ENCODE measurements around the gene PYY. TPM values are rescaled to one million over a fixed set of nuclear protein-coding genes. Genes with fewer than 3 reads are reported as not detected.

The PYY gene
- total RNA-seq, 1 donor from 2014 or later: not detected

- no peaks in the 10 kb centered on the region for H3K9me3 Mint-ChIP-seq
- H3K27ac Mint-ChIP-seq: no peak overlapping the region
- intact Hi-C loops (cut with micrococcal nuclease): no loop called here
- ChIA-PET CTCF (no interaction called here), POLR2A (no interaction called here)
- peaks cover 6% of the 10 kb centered on the region for H3K4me1 Mint-ChIP-seq
- peaks cover 52% of the 10 kb centered on the region for H3K27me3 Mint-ChIP-seq
- TF ChIP-seq, protein P1, sequence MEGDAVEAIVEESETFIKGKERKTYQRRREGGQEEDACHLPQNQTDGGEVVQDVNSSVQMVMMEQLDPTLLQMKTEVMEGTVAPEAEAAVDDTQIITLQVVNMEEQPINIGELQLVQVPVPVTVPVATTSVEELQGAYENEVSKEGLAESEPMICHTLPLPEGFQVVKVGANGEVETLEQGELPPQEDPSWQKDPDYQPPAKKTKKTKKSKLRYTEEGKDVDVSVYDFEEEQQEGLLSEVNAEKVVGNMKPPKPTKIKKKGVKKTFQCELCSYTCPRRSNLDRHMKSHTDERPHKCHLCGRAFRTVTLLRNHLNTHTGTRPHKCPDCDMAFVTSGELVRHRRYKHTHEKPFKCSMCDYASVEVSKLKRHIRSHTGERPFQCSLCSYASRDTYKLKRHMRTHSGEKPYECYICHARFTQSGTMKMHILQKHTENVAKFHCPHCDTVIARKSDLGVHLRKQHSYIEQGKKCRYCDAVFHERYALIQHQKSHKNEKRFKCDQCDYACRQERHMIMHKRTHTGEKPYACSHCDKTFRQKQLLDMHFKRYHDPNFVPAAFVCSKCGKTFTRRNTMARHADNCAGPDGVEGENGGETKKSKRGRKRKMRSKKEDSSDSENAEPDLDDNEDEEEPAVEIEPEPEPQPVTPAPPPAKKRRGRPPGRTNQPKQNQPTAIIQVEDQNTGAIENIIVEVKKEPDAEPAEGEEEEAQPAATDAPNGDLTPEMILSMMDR (IDR thresholded peaks at IDR 0.05): no peak
- H3K4me3 Mint-ChIP-seq: no peak overlapping the region
- no peaks in the 10 kb centered on the region for H3K36me3 Mint-ChIP-seq (ENCODE audit: low read depth)
- ATAC-seq (ENCODE audit: low read depth) (no peak), DNase-seq (no peak)
These were observed 3.2 kb downstream of the PYY start for GRCh38 chr17:43950554-43950953.

DNA sequence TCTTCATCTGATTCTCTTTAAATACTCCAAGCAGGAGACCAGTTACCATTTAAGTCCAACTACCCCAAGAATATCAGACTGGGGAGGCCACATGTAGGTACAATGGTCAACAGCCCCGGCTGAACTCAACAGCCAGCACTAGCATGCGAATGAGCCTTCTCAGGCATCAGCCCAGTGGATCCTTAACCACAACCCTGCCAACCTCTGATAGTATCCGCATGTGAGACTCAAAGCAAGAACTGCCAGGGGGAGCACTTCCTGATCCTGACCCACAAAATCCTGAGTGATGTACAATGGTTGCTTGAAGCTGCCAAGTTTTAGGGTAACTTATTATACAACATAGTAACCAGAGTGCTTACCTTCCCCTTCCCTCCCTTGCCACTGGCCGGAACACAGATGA is 4.0 kb downstream of the PYY start:
- no peak for DNase-seq
- Mint-ChIP-seq H3K4me1 (peaks cover 6% of the 10 kb centered on the region), H3K9me3 (no peaks in the 10 kb centered on the region), H3K27me3 (peaks cover 50% of the 10 kb centered on the region), H3K36me3 (ENCODE audit: low read depth) (no peaks in the 10 kb centered on the region), H3K27ac (no peak overlapping the region), H3K4me3 (no peak overlapping the region)
- intact Hi-C loops (cut with micrococcal nuclease): no loop called here
- TF ChIP-seq, protein P1 (IDR thresholded peaks at IDR 0.05): no peak
- no peak for ATAC-seq (ENCODE audit: low read depth)
- ChIA-PET CTCF (no interaction called here), POLR2A (no interaction called here)

DNA sequence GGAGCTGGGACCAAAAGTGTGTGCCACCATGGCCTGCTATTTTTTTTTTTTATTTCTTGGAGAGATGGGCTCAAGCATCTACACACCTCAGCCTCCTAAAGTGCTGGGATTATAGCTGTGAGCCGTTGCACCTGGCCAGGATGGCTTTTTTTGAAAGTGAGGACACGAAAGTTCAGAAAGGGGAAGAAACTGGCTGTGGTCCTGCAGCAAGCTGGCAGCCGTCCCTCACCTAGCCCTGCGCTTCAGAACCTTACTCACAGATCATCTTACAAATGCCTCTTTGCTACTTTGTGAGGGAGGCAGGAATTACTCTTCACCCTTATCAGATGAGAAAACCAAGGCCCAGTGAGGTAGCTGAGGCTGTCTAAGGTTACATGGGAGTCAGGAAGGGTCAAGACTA is 7.0 kb downstream of the PYY start:
- Mint-ChIP-seq H3K27me3 (peaks cover 34% of the 10 kb centered on the region), H3K9me3 (no peaks in the 10 kb centered on the region), H3K4me1 (no peaks in the 10 kb centered on the region), H3K4me3 (no peak overlapping the region), H3K36me3 (ENCODE audit: low read depth) (no peaks in the 10 kb centered on the region), H3K27ac (no peak overlapping the region)
- ATAC-seq (ENCODE audit: low read depth) (no peak), DNase-seq (no peak)
- ChIA-PET CTCF (interaction anchor here (0.8 kb wide), 1 partner anchor 222 kb away, joined by 3 read pairs; no protein-coding TSS in a partner anchor), POLR2A (no interaction called here)
- intact Hi-C loops (cut with micrococcal nuclease): no loop called here
- TF ChIP-seq, protein P1 (IDR thresholded peaks at IDR 0.05): no peak

DNA sequence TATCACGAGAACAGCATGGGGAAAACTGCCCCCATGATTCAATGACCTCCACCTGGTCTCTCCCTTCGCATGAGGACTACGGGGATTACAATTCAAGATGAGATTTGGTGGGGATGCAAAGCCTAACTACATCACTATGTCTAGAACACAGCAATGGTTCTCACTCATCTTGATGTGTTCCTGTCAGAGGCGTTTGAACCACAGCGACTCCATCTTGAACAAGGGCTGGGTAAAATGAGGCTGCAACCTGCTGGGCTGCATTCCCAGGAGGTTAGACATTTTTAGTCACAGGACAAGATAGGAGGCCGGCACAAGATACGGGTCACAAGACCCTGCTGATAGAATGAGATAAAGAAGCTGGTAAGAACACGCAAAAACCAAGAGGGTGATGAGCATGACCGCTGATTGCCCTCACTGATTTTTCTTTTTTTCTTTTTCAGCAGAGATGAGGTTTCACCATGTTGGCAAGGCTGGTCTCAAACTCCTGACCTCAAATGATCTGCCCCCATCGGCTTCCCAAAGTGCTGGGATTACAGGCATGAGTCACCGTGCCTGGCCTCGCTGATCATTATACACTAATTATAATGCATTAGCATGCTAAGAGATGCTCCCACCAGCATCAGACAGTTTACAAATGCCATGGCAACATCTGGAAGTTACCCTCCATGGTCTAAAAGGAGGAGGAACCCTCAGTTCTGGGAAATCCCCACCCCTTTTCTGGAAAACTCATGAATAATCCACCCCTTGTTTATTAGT is 8.5 kb downstream of the PYY start:
- POLR2A ChIA-PET: no interaction called here
- H3K36me3 Mint-ChIP-seq (ENCODE audit: low read depth): no peaks in the 10 kb centered on the region
- TF ChIP-seq, protein P1 (IDR thresholded peaks at IDR 0.05): no peak
- peaks cover 23% of the 10 kb centered on the region for H3K27me3 Mint-ChIP-seq
- intact Hi-C loops (cut with micrococcal nuclease): loop anchor here (2.0 kb wide), 2 partner anchors 34 to 406 kb away; no protein-coding TSS in a partner anchor
- no peaks in the 10 kb centered on the region for H3K9me3 Mint-ChIP-seq
- H3K27ac Mint-ChIP-seq: no peak overlapping the region
- no peak overlapping the region for H3K4me3 Mint-ChIP-seq
- DNase-seq (no peak), ATAC-seq (ENCODE audit: low read depth) (no peak)
- CTCF ChIA-PET: interaction anchor here (3.5 kb wide), 1 partner anchor 97 kb away, joined by 88 read pairs; no protein-coding TSS in a partner anchor
- no peaks in the 10 kb centered on the region for H3K4me1 Mint-ChIP-seq

DNA sequence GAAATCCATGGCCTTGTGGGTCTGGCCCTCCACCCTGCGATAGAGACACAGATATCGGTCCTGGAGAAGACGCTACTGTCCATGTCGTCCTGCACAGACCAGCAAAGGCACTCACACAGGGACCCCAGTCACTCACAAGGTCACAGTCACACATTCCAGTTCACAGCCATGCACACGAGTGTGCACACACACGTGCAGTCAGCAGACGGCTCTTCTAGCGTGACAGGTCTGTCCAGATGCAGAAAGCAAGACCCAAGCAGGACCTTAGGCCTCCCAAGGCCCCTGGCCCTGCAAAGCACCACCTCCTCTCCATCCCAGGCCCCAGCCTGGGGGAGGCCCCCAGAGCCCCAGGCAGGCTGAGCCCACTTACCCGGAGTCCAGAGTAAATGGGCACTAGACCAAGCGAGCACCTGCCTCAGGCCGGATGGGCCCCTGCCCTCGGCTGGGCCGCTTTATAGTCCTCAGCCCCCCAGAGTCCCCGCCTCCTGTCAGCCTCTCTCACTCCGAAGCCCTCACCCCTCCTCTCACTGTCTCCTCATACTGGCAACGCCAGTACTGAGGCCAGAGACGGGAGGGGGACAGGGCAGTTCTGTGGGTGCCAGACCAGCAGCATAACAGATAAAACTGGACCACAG is 11.6 kb downstream of the PYY start, which contains the start of gene PPY:
Gene PPY, minus strand, starts transcription at position 426 of the 635 bp plus-strand sequence. CDS start 822 bp downstream, outside the sequence.
- no peak within 1 kb of the TSS for H3K27ac Mint-ChIP-seq
- H3K4me3 Mint-ChIP-seq: no peak within 1 kb of the TSS
- peaks cover 8% of the 10 kb centered on the region for H3K4me1 Mint-ChIP-seq
- intact Hi-C loops (cut with micrococcal nuclease): no loop called here
- TF ChIP-seq, protein P1 (IDR thresholded peaks at IDR 0.05): no peak
- no peak for DNase-seq
- no peaks in the 10 kb centered on the region for H3K36me3 Mint-ChIP-seq (ENCODE audit: low read depth)
- H3K9me3 Mint-ChIP-seq: no peaks in the 10 kb centered on the region
- peaks cover 22% of the 10 kb centered on the region for H3K27me3 Mint-ChIP-seq
- no peak for ATAC-seq (ENCODE audit: low read depth)
- ChIA-PET POLR2A (no interaction called here), CTCF (interaction anchor here (2.2 to 3.5 kb wide), 3 partner anchors 53 to 226 kb away, joined by 15 to 88 read pairs (median 18); no protein-coding TSS in a partner anchor)
